ENCODE results near the gene ENDOD1. TPM values are rescaled to one million over a fixed set of nuclear protein-coding genes. Genes with fewer than 3 reads are reported as not detected.

Gene ENDOD1
- total RNA-seq, 1 donor from 2014 or later: 47.9 TPM

GRCh38 chr11:95137299-95137698 is 47.7 kb downstream of the ENDOD1 start:
- H3K4me1 ChIP-seq: peaks cover 19% of the 10 kb centered on the region
- H3K27me3 ChIP-seq: no peaks in the 10 kb centered on the region
- TF ChIP-seq POLR2A (IDR thresholded peaks at IDR 0.05): no peak
- TF ChIP-seq, protein P1, sequence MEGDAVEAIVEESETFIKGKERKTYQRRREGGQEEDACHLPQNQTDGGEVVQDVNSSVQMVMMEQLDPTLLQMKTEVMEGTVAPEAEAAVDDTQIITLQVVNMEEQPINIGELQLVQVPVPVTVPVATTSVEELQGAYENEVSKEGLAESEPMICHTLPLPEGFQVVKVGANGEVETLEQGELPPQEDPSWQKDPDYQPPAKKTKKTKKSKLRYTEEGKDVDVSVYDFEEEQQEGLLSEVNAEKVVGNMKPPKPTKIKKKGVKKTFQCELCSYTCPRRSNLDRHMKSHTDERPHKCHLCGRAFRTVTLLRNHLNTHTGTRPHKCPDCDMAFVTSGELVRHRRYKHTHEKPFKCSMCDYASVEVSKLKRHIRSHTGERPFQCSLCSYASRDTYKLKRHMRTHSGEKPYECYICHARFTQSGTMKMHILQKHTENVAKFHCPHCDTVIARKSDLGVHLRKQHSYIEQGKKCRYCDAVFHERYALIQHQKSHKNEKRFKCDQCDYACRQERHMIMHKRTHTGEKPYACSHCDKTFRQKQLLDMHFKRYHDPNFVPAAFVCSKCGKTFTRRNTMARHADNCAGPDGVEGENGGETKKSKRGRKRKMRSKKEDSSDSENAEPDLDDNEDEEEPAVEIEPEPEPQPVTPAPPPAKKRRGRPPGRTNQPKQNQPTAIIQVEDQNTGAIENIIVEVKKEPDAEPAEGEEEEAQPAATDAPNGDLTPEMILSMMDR (IDR thresholded peaks at IDR 0.05): no peak
- no peak overlapping the region for H3K4me3 ChIP-seq
- H3K27ac ChIP-seq: no peak overlapping the region
- H3K9me3 ChIP-seq: no peaks in the 10 kb centered on the region
- DNase-seq (ENCODE audit: extremely low spot score in 2 of 2): no peak
- intact Hi-C loops (cut with DNase I): no loop called here
- no peaks in the 10 kb centered on the region for H3K36me3 ChIP-seq

GRCh38 chr11:95138448-95138847 is 48.8 kb downstream of the ENDOD1 start:
- intact Hi-C loops (cut with DNase I): loop anchor here (2.0 kb wide), 1 partner anchor 26 kb away; no protein-coding TSS in a partner anchor

DNA sequence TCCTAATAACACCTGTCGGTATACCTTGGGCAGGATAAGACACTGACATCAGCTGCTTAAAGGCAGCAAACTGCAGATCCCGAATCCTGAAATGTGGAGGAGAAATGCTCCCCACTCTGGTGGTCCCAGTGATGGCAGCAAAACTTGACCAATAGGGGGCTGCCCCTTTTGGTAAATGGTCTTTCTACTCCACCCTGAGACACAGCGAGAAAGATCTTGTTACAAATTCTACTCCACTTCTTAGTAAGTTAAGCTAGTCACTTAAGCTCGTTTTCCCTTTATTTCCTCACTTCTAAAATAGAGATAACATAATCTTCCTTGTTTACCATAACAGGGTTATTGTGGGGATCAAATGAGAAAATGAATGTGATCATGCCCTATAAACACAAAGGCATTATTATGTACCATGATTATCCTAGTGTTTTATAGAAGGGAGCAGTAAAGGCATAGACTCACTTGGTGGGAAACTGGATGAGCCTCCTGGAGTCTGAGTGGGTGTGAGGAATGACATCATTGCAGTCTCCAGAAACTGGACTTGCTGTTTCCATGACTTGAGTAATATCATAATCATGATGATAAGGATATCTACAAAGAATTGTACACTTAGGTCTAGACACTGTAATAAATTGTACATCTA is 50.9 kb downstream of the ENDOD1 start:
- TF ChIP-seq, protein P1 (IDR thresholded peaks at IDR 0.05): no peak
- no peak for TF ChIP-seq POLR2A (IDR thresholded peaks at IDR 0.05)
- no peak for TF ChIP-seq POLR2AphosphoS5 (IDR thresholded peaks at IDR 0.05; ENCODE audit: insufficient read depth in 1 of 2, low read depth in 1 of 2)
- H3K9me3 ChIP-seq: no peaks in the 10 kb centered on the region
- intact Hi-C loops (cut with DNase I): loop anchor here (10.0 kb wide), 2 partner anchors 46 to 166 kb away; partner anchors contain the start of genes CWC15 and KDM4D

More at GRCh38 chr11:95138448-95138847, 48.8 kb downstream of the ENDOD1 start:
- H3K4me3 ChIP-seq: no peak overlapping the region
- H3K36me3 ChIP-seq: no peaks in the 10 kb centered on the region
- H3K4me1 ChIP-seq: peaks cover 13% of the 10 kb centered on the region
- no peak for DNase-seq (ENCODE audit: extremely low spot score in 2 of 2)
- H3K27me3 ChIP-seq: no peaks in the 10 kb centered on the region
- TF ChIP-seq POLR2AphosphoS5 (IDR thresholded peaks at IDR 0.05; ENCODE audit: insufficient read depth in 1 of 2, low read depth in 1 of 2) (no peak), POLR2A (IDR thresholded peaks at IDR 0.05) (no peak)
- TF ChIP-seq, protein P1 (IDR thresholded peaks at IDR 0.05): no peak
- H3K27ac ChIP-seq: no peak overlapping the region
- H3K9me3 ChIP-seq: no peaks in the 10 kb centered on the region

GRCh38 chr11:95142431-95142830 is 52.8 kb downstream of the ENDOD1 start:
- no peak overlapping the region for H3K27ac ChIP-seq
- TF ChIP-seq, protein P1 (IDR thresholded peaks at IDR 0.05): no peak
- TF ChIP-seq POLR2AphosphoS5 (IDR thresholded peaks at IDR 0.05; ENCODE audit: insufficient read depth in 1 of 2, low read depth in 1 of 2) (no peak), POLR2A (IDR thresholded peaks at IDR 0.05) (no peak)
- no peaks in the 10 kb centered on the region for H3K36me3 ChIP-seq
- no peaks in the 10 kb centered on the region for H3K27me3 ChIP-seq
- intact Hi-C loops (cut with DNase I): loop anchor here (10.0 kb wide), 2 partner anchors 48 to 168 kb away; partner anchors contain the start of genes CWC15 and KDM4D
- DNase-seq (ENCODE audit: extremely low spot score in 2 of 2): no peak
- peaks cover 6% of the 10 kb centered on the region for H3K4me1 ChIP-seq
- H3K4me3 ChIP-seq: no peak overlapping the region
- H3K9me3 ChIP-seq: no peaks in the 10 kb centered on the region

More for the DNA sequence above, 50.9 kb downstream of the ENDOD1 start:
- no peak overlapping the region for H3K4me3 ChIP-seq
- no peak for DNase-seq (ENCODE audit: extremely low spot score in 2 of 2)
- no peaks in the 10 kb centered on the region for H3K27me3 ChIP-seq
- H3K4me1 ChIP-seq: no peaks in the 10 kb centered on the region
- no peak overlapping the region for H3K27ac ChIP-seq
- H3K36me3 ChIP-seq: no peaks in the 10 kb centered on the region

GRCh38 chr11:95143106-95143681 is 53.5 kb downstream of the ENDOD1 start:
- intact Hi-C loops (cut with DNase I): loop anchor here (10.0 kb wide), 2 partner anchors 48 to 168 kb away; partner anchors contain the start of genes CWC15 and KDM4D
- no peak for DNase-seq (ENCODE audit: extremely low spot score in 2 of 2)
- Histone ChIP-seq H3K27me3 (no peaks in the 10 kb centered on the region), H3K36me3 (no peaks in the 10 kb centered on the region), H3K4me3 (no peak overlapping the region), H3K4me1 (peaks cover 14% of the 10 kb centered on the region), H3K27ac (no peak overlapping the region), H3K9me3 (no peaks in the 10 kb centered on the region)
- no peak for TF ChIP-seq POLR2AphosphoS5 (IDR thresholded peaks at IDR 0.05; ENCODE audit: insufficient read depth in 1 of 2, low read depth in 1 of 2)
- no peak for TF ChIP-seq POLR2A (IDR thresholded peaks at IDR 0.05)
- TF ChIP-seq, protein P1 (IDR thresholded peaks at IDR 0.05): no peak

Measured in vagina (tissue), 2 donors.